HEK293T (cell line): ENCODE data around the gene CDH16.

Experiments used
- ARNT ChIP-seq: fragments of 450-650 bp; IDR thresholded peaks from 2 replicates; pipeline ENCODE4 v1.6.1; 2017; ENCODE audit warnings: mild to moderate bottlenecking
- BHLHE40 ChIP-seq: fragments of 450-650 bp; IDR thresholded peaks from 2 replicates; pipeline ENCODE4 v1.6.1; 2016; ENCODE audit warnings: mild to moderate bottlenecking, moderate library complexity, borderline replicate concordance
- CTBP1 ChIP-seq: fragments of 450-650 bp; IDR thresholded peaks from 2 replicates; pipeline ENCODE4 v1.6.1; 2016; ENCODE audit warnings: borderline replicate concordance
- ELF4 ChIP-seq: fragments of 450-650 bp; IDR thresholded peaks from 2 replicates; pipeline ENCODE4 v1.6.1; 2017; ENCODE audit warnings: antibody characterized with exemption
- FOXA1 ChIP-seq: fragments of 450-650 bp; IDR thresholded peaks from 2 replicates; pipeline ENCODE4 v1.6.1; 2016; ENCODE audit warnings: mild to moderate bottlenecking
- FOXK2 ChIP-seq: fragments of 450-650 bp; IDR thresholded peaks from 2 replicates; pipeline ENCODE4 v1.6.1; 2016; ENCODE audit warnings: mild to moderate bottlenecking
- FOXM1 ChIP-seq: fragments of 450-650 bp; IDR thresholded peaks from 2 replicates; pipeline ENCODE4 v1.6.1; 2017; ENCODE audit warnings: mild to moderate bottlenecking, borderline replicate concordance
- HDGF ChIP-seq: fragments of 450-650 bp; IDR thresholded peaks from 2 replicates; pipeline ENCODE4 v1.6.1; 2017; ENCODE audit warnings: antibody characterized with exemption, borderline replicate concordance
- LEF1 ChIP-seq: fragments of 450-650 bp; IDR thresholded peaks from 2 replicates; pipeline ENCODE4 v1.6.1; 2017; ENCODE audit warnings: mild to moderate bottlenecking, borderline replicate concordance
- PKNOX1 ChIP-seq: fragments of 450-650 bp; IDR thresholded peaks from 2 replicates; pipeline ENCODE4 v1.6.1; 2016
- SP1 ChIP-seq: fragments of 450-650 bp; IDR thresholded peaks from 2 replicates; pipeline ENCODE4 v1.6.1; 2017
- SUZ12 ChIP-seq: fragments of 450-650 bp; IDR thresholded peaks from 2 replicates; pipeline ENCODE4 v1.6.1; 2016; ENCODE audit warnings: mild to moderate bottlenecking
- TARDBP ChIP-seq: fragments of 450-650 bp; IDR thresholded peaks from 2 replicates; pipeline ENCODE4 v1.6.1; 2016
- ZNF384 ChIP-seq: fragments of 450-650 bp; IDR thresholded peaks from 2 replicates; pipeline ENCODE4 v1.6.1; 2016

GRCh38 chr16:66881014-66881417 is 37.7 kb downstream of the CDH16 start:
- TF ChIP-seq HDGF (no peak), FOXK2 (no peak), FOXA1 (no peak), FOXM1 (no peak), ARNT (no peak), SP1 (no peak), ELF4 (no peak), BHLHE40 (no peak), SUZ12 (no peak), CTBP1 (no peak), LEF1 (no peak), PKNOX1 (no peak), ZNF384 (no peak), TARDBP (no peak)
